Measurements from ENCODE around the gene DPEP1. TPM values are rescaled to one million over a fixed set of nuclear protein-coding genes. Genes with fewer than 3 reads are reported as not detected.

DPEP1 gene
- total RNA-seq, 1 donor from 2014 or later: 36.3 TPM

GRCh38 chr16:89600956-89601355 is 12.5 kb upstream of the DPEP1 start:
- Mint-ChIP-seq H3K9me3 (ENCODE audit: low read depth) (no peaks in the 10 kb centered on the region), H3K36me3 (ENCODE audit: insufficient read depth) (no peaks in the 10 kb centered on the region), H3K4me1 (ENCODE audit: low read depth) (peaks cover 2% of the 10 kb centered on the region), H3K27ac (no peak overlapping the region), H3K4me3 (ENCODE audit: low read depth) (no peak overlapping the region), H3K27me3 (peaks cover 4% of the 10 kb centered on the region)
- TF ChIP-seq CTCF (IDR thresholded peaks at IDR 0.05; ENCODE audit: unreplicated experiment): no peak
- DNase-seq (ENCODE audit: low spot score, unreplicated experiment): no peak

- H3K9me3 Mint-ChIP-seq (ENCODE audit: low read depth): no peaks in the 10 kb centered on the region
- TF ChIP-seq CTCF (IDR thresholded peaks at IDR 0.05; ENCODE audit: unreplicated experiment): no peak
- peaks cover 4% of the 10 kb centered on the region for H3K27me3 Mint-ChIP-seq
- no peak overlapping the region for H3K4me3 Mint-ChIP-seq (ENCODE audit: low read depth)
- H3K4me1 Mint-ChIP-seq (ENCODE audit: low read depth): peaks cover 2% of the 10 kb centered on the region
- H3K27ac Mint-ChIP-seq: no peak overlapping the region
- no peaks in the 10 kb centered on the region for H3K36me3 Mint-ChIP-seq (ENCODE audit: insufficient read depth)
- no peak for DNase-seq (ENCODE audit: low spot score, unreplicated experiment)
Measured at GRCh38 chr16:89601906-89602272, 11.6 kb upstream of the DPEP1 start.

GRCh38 chr16:89602273-89602951 is 11.0 kb upstream of the DPEP1 start:
- Mint-ChIP-seq H3K36me3 (ENCODE audit: insufficient read depth) (no peaks in the 10 kb centered on the region), H3K4me3 (ENCODE audit: low read depth) (no peak overlapping the region), H3K27me3 (peaks cover 4% of the 10 kb centered on the region), H3K9me3 (ENCODE audit: low read depth) (no peaks in the 10 kb centered on the region), H3K27ac (no peak overlapping the region), H3K4me1 (ENCODE audit: low read depth) (peaks cover 2% of the 10 kb centered on the region)
- no peak for DNase-seq (ENCODE audit: low spot score, unreplicated experiment)
- no peak for TF ChIP-seq CTCF (IDR thresholded peaks at IDR 0.05; ENCODE audit: unreplicated experiment)

GRCh38 chr16:89602952-89603590 is 10.4 kb upstream of the DPEP1 start:
- H3K9me3 Mint-ChIP-seq (ENCODE audit: low read depth): no peaks in the 10 kb centered on the region
- H3K36me3 Mint-ChIP-seq (ENCODE audit: insufficient read depth): no peaks in the 10 kb centered on the region
- H3K27ac Mint-ChIP-seq: no peak overlapping the region
- no peak for TF ChIP-seq CTCF (IDR thresholded peaks at IDR 0.05; ENCODE audit: unreplicated experiment)
- peaks cover 6% of the 10 kb centered on the region for H3K4me1 Mint-ChIP-seq (ENCODE audit: low read depth)
- no peak for DNase-seq (ENCODE audit: low spot score, unreplicated experiment)
- peaks cover 4% of the 10 kb centered on the region for H3K27me3 Mint-ChIP-seq
- no peak overlapping the region for H3K4me3 Mint-ChIP-seq (ENCODE audit: low read depth)

- Mint-ChIP-seq H3K9me3 (ENCODE audit: low read depth) (no peaks in the 10 kb centered on the region), H3K27me3 (peaks cover 4% of the 10 kb centered on the region), H3K4me3 (ENCODE audit: low read depth) (no peak overlapping the region), H3K4me1 (ENCODE audit: low read depth) (peaks cover 11% of the 10 kb centered on the region), H3K36me3 (ENCODE audit: insufficient read depth) (no peaks in the 10 kb centered on the region), H3K27ac (no peak overlapping the region)
- DNase-seq (ENCODE audit: low spot score, unreplicated experiment): no peak
- TF ChIP-seq CTCF (IDR thresholded peaks at IDR 0.05; ENCODE audit: unreplicated experiment): no peak
Measured at GRCh38 chr16:89604764-89605163, 8.7 kb upstream of the DPEP1 start.

All from progenitor cell of endocrine pancreas (in vitro differentiated cells).